ENCODE data around the gene SERPINA3.

DNA sequence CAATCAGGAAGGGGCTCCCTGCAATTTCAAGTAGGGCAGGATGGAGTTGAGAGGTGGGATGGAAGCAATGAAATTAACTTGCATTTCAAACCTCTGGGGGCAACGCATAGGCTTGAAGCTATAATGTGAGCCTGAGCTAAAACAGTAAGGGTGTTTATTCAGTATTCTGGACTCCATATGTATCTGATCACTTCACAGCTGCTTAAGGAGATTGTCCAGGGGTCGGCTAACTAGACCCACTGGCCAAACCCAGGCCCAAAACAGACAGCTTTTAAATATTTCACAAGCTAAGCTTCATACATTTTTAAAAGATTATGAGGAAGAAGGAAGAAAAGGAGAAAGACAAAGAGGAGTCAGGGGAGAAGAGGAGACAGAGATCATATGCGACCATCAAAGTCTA is 6.8 kb upstream of the SERPINA3 start:
- TF ChIP-seq, protein P1, sequence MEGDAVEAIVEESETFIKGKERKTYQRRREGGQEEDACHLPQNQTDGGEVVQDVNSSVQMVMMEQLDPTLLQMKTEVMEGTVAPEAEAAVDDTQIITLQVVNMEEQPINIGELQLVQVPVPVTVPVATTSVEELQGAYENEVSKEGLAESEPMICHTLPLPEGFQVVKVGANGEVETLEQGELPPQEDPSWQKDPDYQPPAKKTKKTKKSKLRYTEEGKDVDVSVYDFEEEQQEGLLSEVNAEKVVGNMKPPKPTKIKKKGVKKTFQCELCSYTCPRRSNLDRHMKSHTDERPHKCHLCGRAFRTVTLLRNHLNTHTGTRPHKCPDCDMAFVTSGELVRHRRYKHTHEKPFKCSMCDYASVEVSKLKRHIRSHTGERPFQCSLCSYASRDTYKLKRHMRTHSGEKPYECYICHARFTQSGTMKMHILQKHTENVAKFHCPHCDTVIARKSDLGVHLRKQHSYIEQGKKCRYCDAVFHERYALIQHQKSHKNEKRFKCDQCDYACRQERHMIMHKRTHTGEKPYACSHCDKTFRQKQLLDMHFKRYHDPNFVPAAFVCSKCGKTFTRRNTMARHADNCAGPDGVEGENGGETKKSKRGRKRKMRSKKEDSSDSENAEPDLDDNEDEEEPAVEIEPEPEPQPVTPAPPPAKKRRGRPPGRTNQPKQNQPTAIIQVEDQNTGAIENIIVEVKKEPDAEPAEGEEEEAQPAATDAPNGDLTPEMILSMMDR (conservative IDR thresholded peaks at IDR 0.05; ENCODE audit: low read depth, low read length) = no peak
- TF ChIP-seq EZH2 (IDR thresholded peaks at IDR 0.05; ENCODE audit: low read length, unreplicated experiment) = no peak
- TF ChIP-seq EZH2phosphoT487 (IDR thresholded peaks at IDR 0.05; ENCODE audit: borderline replicate concordance, low read length) = no peak
